Cardiac fibroblast (primary cell): Measurements from ENCODE around the gene ZNF468.
"Not testable (repeated sequence)": the region's sequence is repeated elsewhere in the genome, so short reads cannot be mapped to it uniquely, and the experiment has no call there.

Experiments used
- DNase-seq, 2 donors: peaks; one replicate each; pipeline versions ENCODE4 v3.0.0 to v3.0.0-alpha.2; 2010; ENCODE audit warnings: low read depth in 2 of 2
- H3K4me3 ChIP-seq, 2 donors: replicated peaks in 1 of 2; 1 replicate in 1 of 2; 2 replicates in 1 of 2; pipeline ENCODE4 v1.5.1; 2011; ENCODE audit warnings: low read depth in 2 of 2, low read length in 2 of 2, mild to moderate bottlenecking in 2 of 2, moderate library complexity in 1 of 2
- TF ChIP-seq, protein P1 (sequence below): IDR thresholded peaks from one replicate; pipeline ENCODE4 v1.5.1; 2011; ENCODE audit warnings: low read depth, mild to moderate bottlenecking, low read length, inconsistent platforms

ZNF468 gene

DNA sequence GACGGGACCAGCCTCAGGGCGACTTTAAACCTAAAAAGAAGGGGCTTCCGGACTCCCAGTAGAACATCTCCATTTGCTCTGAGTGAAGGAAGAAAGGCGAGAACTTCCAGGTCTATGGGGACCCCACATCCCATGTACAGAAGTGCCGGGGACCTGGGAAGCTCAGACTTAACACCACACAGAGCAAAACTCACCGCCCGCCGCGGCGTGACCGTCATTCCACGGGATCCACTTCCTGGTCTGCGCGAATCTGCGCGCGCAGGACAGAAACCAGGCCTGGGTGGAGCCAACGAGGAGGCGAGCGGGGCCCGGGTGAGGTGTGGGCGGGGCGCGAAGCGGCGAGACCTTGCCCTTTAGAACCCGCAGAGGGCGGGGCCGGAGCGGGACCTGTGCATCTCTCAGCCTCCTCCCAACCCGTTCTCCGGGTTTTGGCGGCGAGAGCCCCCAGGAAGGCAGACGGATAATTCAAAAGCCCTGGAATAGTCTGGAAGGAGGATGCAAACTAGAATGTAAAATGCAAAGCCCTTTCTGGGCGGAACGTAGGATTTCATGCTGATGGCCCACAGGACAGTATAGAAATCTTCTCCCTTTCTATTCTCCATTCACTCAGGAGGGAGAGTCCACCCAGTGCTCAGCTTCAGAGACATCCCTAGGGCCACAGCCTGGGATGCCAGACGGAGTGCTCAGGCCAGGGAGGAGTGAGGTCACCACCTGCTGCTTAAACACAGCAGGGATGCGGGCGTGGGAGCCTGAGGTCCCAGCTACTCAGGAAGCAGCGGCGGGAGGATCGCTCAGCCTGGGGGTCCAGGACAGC lies at the start of gene ZNF468:
ZNF468 (minus strand) TSS at position 242 of the 814 bp plus-strand sequence. CDS start 3,347 bp downstream, outside the sequence.
- peak; percentile 58 to 68 for DNase-seq
- H3K4me3 ChIP-seq: peak within 1 kb of the TSS; percentile 63 to 64

- DNase-seq, H3K4me3 ChIP-seq: not testable (repeated sequence)
These were observed 46.8 kb upstream of the ZNF468 start for GRCh38 chr19:52904052-52904780.

- DNase-seq: no peak
- H3K4me3 ChIP-seq: no peak overlapping the region
- TF ChIP-seq, protein P1, sequence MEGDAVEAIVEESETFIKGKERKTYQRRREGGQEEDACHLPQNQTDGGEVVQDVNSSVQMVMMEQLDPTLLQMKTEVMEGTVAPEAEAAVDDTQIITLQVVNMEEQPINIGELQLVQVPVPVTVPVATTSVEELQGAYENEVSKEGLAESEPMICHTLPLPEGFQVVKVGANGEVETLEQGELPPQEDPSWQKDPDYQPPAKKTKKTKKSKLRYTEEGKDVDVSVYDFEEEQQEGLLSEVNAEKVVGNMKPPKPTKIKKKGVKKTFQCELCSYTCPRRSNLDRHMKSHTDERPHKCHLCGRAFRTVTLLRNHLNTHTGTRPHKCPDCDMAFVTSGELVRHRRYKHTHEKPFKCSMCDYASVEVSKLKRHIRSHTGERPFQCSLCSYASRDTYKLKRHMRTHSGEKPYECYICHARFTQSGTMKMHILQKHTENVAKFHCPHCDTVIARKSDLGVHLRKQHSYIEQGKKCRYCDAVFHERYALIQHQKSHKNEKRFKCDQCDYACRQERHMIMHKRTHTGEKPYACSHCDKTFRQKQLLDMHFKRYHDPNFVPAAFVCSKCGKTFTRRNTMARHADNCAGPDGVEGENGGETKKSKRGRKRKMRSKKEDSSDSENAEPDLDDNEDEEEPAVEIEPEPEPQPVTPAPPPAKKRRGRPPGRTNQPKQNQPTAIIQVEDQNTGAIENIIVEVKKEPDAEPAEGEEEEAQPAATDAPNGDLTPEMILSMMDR: no peak
These were observed 44.4 kb upstream of the ZNF468 start for GRCh38 chr19:52901842-52902241.

DNA sequence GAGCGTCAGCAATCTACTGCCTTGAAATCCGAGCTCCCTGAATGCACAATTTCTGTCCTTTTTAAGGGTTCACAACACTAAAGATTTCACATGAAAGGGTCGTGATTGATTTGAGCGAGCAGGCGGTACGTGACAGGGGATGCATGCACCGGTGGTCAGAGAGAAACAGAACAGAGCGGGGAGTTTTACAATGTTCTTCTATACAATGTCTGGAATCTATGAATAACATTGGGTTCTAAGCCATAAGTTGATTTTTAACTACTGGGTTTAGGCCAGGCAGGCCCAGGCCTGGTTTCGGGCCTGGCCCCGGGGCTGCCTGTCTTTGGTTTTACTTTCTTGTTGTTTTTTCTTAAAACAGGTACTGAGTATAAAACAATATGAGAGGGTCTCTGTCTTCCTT lies 41.2 kb upstream of the ZNF468 start:
- DNase-seq, H3K4me3 ChIP-seq: not testable (repeated sequence)

- peak overlapping the region in 1 of 2 donors; percentile 74 for H3K4me3 ChIP-seq
- TF ChIP-seq, protein P1: no peak
- no peak for DNase-seq
These were observed 40.7 kb upstream of the ZNF468 start for GRCh38 chr19:52898101-52898500.

- H3K4me3 ChIP-seq: peak within 1 kb of the TSS; percentile 74 to 82
- peak; percentile 93 to 94 for DNase-seq
- TF ChIP-seq, protein P1: no peak
These were observed 39.9 kb upstream of the ZNF468 start, which contains the start of gene ZNF320 for GRCh38 chr19:52897138-52897935. Gene ZNF320, minus strand, starts transcription at chr19:52897635. Its CDS starts 7,380 bp downstream, at chr19:52890255.

GRCh38 chr19:52896431-52897137 lies 39.2 kb upstream of the ZNF468 start:
- DNase-seq: peak; percentile 22 to 33
- TF ChIP-seq, protein P1: no peak
- peak overlapping the region; percentile 74 to 82 for H3K4me3 ChIP-seq
